DMS 273 (cell line): Measurements from ENCODE around the gene OMA1.

ENCODE experiments used
- DNase-seq: peaks from one replicate; lab custom pipeline; 2025; ENCODE audit not compliant: unreplicated experiment; lab: John Stamatoyannopoulos, UW

OMA1 gene

DNA sequence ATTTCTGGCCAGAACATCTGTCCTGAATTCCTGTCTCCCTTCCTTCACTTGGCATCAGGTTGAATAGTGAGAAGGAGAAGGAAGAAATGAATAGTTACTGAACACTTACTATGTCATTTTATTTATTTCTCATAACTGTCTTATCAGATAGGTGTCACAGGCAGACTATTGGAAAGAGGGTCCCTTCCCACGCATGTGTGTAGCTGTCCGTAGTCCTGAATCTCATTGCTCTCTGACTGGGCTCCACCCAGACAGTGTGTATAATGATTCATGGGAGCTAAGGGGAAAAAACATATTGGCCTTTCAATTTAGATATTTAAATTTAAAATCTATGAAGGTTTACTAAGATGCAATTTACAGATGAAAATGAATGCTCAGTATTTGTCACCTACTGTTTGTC is 86.1 kb downstream of the OMA1 start:
- DNase-seq = peak; percentile 27

- peak; percentile 76 for DNase-seq
Measured at GRCh38 chr1:58459911-58460310, 86.6 kb downstream of the OMA1 start.

- DNase-seq = peak; percentile 14
Measured at GRCh38 chr1:58457023-58457635, 89.4 kb downstream of the OMA1 start.

DNA sequence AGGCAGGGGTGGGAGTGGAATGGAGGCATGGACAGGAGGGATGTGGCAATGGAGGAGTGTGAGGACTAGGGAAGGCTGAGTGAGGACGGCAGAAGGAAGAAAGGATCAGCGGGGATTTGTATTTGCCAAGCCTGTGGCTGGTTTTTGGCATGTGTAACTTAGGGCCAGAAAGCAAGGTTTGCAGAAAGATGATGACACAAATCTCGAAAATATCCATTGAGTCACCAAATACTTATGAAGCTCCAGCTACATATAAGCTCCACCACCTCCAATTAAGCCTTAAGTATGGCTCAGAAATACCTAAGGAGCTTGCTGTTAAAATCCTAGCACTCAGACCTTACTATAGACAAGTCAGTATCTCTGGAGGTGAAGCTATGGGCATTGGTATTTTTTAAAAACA is 90.1 kb downstream of the OMA1 start:
- DNase-seq = no peak

GRCh38 chr1:58454807-58455206 is 91.7 kb downstream of the OMA1 start:
- DNase-seq = no peak

DNA sequence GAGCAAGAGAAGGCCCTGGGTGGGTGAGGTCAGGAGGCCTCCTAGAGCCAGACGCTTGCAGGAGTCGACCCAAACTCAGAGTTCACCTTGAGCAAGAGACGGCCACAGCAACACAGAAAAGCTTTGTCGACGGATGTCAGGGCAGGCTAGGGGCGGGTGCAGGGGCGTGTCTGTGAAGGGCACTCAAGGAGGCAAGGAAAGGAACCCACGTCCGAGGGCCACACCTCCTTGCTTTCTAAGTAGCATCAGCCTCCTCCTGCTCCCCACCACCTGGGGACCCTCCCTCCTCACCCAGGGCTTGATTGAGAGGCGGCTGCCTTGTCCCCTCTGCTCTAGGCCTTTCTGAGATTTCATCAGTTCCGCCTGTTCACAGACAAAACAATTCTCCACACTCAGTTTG is 92.1 kb downstream of the OMA1 start:
- DNase-seq = no peak

DNA sequence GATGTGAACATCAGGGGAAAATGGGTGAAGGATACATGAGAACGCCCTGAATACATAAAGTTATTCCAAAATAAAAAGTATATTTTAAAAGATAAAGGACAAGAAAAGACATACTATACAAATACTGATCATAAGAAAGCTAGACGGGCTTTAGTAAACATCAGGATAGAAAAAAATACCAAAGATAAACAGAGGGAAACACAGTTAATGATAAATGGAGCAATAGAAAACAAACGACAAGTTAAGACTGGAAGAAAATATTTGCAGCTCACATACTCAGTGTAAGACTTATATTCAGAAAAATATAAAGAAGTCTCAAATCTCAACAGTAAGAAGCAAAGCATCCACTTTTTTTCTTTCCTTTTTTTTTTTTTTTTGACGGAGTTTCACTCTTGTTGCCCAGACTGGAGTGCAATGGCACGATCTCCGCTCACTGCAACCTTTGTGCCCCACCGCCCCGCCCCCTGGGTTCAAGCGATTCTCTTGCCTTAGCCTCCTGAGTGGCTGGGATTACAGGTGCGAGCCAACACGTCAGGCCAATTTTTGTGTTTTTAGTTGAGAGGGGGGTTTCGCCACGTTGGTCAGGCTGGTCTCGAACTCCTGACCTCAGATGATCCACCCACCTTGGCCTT is 94.8 kb downstream of the OMA1 start:
- DNase-seq = no peak

GRCh38 chr1:58447886-58448285 is 98.6 kb downstream of the OMA1 start:
- no peak for DNase-seq

GRCh38 chr1:58447042-58447441 is 99.5 kb downstream of the OMA1 start:
- no peak for DNase-seq

- no peak for DNase-seq
Measured at GRCh38 chr1:58446368-58446767, 100.2 kb downstream of the OMA1 start.

- no peak for DNase-seq
Measured at GRCh38 chr1:58443986-58444868, 102.3 kb downstream of the OMA1 start.

GRCh38 chr1:58442114-58442513 is 104.4 kb downstream of the OMA1 start:
- peak; percentile 87 for DNase-seq

DNA sequence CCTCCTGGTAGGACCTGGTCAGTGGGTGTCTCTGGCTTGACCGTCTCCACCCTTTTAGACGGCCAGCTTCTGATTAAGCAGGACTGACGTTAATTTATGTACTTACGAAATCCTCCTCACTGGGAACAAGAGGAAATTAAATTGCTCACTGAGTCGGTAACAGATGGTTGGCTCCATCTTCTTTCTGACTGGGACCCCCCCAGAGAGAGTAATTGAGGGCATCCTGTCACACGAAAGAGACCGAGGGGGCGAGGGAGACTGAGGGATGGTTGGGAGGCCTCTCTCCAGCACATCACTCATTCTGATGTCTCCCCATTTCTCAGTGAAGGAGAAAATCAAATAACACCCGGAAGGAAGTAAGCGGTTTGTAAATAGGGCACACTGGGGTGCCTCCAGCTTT is 104.8 kb downstream of the OMA1 start:
- peak; percentile 65 for DNase-seq

- no peak for DNase-seq
Measured at GRCh38 chr1:58440696-58441095, 105.8 kb downstream of the OMA1 start.

DNA sequence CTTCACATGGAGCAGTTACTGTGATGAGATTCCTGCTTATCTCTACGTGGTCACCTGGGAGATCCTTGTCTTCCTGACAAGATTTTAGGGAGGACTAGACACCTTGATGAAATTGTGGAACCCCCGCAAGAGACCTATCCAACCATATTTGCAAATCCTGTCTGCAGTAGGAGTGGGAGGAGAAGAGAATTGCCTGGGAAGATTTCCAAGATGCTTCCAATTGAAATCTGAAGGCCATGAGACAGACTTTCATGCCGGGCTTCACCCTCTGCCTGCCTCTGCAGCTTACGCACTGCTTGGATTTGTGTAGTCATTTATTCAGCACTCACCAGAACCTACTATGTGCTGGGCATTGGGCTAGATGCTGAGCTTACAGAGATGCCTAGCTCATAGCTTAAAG is 106.6 kb downstream of the OMA1 start:
- no peak for DNase-seq

GRCh38 chr1:58438468-58438867 is 108.1 kb downstream of the OMA1 start:
- no peak for DNase-seq

- DNase-seq = no peak
Measured at GRCh38 chr1:58437623-58438022, 108.9 kb downstream of the OMA1 start.

GRCh38 chr1:58436615-58437297 is 109.8 kb downstream of the OMA1 start:
- DNase-seq = no peak

- no peak for DNase-seq
Measured at GRCh38 chr1:58435376-58435775, 111.2 kb downstream of the OMA1 start.

- DNase-seq = no peak
Measured at GRCh38 chr1:58434607-58435006, 111.9 kb downstream of the OMA1 start.

GRCh38 chr1:58434181-58434580 is 112.3 kb downstream of the OMA1 start:
- no peak for DNase-seq
